GM04504 (cell line): Measurements from ENCODE around the gene AURKA.

ENCODE experiments used
- DNase-seq: peaks from one replicate; pipeline ENCODE4 v3.0.0-alpha.2; 2012; ENCODE audit warnings: low read depth

AURKA gene

GRCh38 chr20:56392132-56392880 lies at the start of gene AURKA, which contains the start of gene CSTF1:
AURKA (minus strand) TSS chr20:56392215; CDS start chr20:56388197, 4,018 bp downstream.
CSTF1 (plus strand) TSS chr20:56392645; CDS start chr20:56395553, 2,908 bp downstream.
- DNase-seq, result peak; percentile 100

GRCh38 chr20:56440346-56441007 lies 48.5 kb upstream of the AURKA start:
- DNase-seq, result no peak

- DNase-seq, result peak; percentile 99
Observed at GRCh38 chr20:56439771-56440291, 47.8 kb upstream of the AURKA start.

DNA sequence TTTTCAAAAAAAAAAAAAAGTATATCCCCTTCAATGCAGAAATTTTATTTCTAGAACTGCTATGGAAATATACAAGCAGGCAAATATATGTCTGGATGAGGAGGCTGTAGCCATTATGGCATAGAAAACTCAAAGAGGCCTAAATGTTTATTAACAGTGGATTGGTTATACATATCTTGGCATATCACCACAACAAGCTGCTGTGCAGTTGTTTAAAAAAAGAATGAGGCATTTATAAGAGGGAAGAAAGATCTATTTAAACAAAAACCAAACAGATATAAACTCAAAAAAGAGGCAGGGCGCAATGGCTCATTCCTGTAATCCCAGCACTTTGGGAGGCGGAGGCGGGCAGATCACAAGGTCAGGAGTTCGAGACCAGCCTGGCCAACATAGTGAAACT lies 46.3 kb upstream of the AURKA start:
- DNase-seq, result no peak

DNA sequence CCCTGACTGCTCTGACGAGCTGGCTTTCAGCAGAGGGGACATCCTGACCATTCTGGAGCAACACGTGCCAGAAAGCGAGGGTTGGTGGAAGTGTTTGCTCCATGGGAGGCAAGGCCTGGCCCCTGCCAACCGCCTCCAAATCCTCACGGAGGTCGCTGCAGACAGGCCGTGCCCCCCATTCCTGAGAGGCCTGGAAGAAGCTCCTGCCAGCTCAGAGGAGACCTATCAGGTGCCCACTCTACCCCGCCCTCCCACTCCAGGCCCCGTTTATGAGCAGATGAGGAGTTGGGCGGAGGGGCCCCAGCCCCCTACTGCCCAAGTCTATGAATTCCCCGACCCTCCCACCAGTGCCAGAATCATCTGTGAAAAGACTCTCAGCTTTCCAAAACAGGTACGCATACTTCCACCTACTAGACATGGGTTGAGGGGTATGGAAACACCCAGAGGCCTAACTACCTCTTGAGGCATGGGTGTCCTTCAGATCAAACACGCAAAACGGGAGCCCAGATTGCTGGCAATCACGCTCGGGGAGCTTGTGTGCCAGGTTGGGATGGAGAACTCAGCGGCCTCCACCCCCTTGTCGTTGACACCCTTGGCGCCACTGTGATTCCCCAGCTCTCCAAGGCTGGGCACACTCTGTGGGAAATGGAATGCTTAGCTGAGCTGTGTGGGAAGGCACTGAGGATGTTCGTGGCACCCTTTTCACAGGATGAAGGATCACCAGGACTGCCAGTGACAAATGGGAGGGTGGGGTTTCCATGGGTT lies 45.4 kb upstream of the AURKA start:
- DNase-seq, result no peak

- peak; percentile 82 for DNase-seq
Observed at GRCh38 chr20:56433880-56434255, 41.9 kb upstream of the AURKA start.

- DNase-seq, result no peak
Observed at GRCh38 chr20:56433221-56433879, 41.3 kb upstream of the AURKA start.

- DNase-seq, result no peak
Observed at GRCh38 chr20:56431471-56431870, 39.5 kb upstream of the AURKA start.

DNA sequence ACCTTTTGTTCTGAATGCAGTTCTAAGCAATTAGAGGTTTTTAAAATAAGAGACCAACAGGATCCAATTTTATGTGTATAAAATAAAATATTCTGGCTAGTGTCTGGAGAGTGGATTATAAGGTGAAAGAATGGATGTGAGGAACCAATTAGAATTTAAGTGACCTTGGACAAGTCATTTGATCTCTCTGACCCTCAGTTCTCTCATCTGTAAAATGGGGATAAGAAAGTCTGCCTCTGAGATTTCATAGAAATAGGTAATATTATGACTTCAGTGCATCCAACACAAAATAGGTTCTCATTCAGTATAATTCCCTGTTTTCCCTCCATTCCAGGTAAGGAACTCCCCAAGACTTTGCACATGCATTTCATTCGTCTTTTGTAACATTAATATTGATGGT lies 38.9 kb upstream of the AURKA start:
- DNase-seq, result no peak

DNA sequence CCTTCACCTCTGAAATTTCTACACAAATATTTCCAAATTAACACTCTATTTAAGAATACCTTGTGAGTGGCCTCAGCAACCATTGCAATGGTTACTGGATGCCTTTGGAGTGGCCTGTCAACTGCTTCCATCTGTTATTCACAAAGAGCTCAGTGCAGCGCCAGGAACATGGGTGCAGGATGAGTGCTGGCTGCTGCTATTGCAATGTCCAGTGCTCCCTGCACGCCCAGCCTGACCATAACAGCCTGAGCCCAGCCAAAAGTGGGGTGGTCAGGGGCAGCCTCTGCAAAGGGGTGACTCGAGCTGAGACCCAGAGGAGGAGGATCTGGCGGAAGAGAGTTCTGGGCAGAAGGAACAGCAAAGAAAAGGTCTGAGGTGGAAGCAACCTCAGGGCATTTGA lies 38.4 kb upstream of the AURKA start:
- DNase-seq, result no peak

- no peak for DNase-seq
Observed at GRCh38 chr20:56429941-56430340, 37.9 kb upstream of the AURKA start.

DNA sequence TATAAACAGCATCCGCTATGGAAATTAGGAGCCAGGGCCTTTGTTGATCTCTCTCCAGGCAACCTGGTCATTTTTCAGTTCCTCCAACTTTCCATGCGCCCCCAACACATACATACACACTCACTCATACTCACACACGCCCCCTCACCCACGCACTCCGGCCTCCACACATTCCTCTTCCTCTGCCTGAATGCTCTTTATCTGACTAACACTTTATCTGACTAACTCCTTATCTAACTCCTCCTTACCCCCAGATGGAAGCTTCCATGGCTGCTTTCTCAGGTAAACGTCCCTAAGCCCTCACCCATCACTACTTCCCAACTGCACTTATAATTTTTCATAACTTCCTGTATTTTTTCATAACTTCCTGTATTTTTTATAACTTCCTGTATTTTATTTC lies 37.5 kb upstream of the AURKA start:
- DNase-seq, result no peak

DNA sequence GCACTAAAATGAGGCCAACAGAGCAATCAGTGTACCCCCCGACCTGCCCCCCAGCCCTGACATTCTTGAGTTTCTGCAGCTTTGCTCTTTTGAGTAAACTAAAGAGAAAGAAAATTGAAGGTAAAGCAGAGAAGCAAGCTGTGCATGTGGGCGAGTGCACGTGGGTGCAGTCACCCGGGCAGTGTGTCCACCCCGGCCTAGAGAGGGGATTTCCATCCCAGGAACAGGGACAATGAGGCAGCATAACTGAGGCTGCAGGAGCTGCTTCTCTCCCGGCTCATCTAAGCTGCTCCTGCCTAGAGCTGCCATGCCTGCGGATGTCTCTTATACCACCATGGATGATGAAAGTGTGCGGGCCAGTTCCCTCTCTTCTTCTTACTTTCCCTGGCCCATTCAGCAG lies 36.9 kb upstream of the AURKA start:
- no peak for DNase-seq

DNA sequence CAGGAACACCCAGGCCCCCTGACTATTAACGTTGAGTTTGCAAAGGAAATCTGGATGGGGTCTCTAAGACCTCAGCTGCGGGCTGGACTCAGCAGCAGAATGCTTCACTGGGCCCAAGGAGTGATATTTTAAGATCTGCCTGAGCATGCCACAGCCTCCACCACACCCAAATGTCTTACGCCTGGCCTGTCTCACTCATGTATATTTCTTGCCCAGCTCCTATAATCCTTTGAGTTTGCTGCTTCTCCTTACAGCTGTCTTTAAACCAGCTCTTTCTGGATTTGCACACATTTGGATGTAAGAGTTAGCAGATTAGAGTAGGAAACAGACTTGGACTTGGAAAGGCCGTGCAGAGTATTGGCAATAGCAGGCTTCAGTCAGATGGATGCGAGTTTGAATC lies 36.4 kb upstream of the AURKA start:
- DNase-seq, result no peak

GRCh38 chr20:56427797-56428196 lies 35.8 kb upstream of the AURKA start:
- DNase-seq, result no peak

DNA sequence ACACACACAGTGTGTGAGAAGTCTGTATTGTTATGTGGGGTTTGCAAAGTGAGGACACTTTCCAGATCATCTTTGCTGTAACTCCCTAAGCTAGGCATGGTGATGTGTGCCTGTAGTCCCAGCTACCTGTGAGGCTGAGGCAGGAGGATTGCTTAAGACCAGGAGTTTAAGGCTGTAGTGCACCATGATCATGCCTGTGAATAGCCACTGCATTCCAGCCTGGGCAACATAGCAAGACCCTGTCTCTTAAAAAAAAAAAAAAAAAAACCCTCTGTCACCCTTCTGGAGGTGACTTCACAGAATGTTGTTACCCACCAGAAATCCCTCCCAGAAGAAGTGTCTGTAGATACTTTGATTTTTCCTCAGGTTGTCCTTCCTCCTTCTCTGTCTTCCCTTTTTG lies 34.9 kb upstream of the AURKA start:
- DNase-seq, result no peak

DNA sequence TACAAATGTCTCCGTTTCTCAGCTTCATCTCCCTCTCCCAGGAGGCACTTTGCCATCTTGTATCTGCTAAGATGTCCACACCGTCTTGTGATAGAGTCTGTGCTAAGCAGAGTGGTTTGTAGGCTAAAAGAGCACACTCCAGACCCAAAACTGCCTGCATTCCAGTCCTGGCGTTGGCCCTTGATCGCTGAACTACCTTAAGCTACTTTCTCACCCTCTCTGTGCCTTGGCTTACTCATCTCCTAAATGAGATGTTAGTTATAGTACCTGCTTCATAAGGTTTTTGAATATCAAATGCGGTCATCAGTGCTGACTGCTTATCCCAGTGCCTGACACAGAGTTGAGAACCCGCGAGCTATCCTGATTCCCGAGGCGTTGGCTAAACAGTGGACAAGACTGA lies 34.0 kb upstream of the AURKA start:
- DNase-seq, result no peak

- DNase-seq, result no peak
Observed at GRCh38 chr20:56424931-56425330, 32.9 kb upstream of the AURKA start.

DNA sequence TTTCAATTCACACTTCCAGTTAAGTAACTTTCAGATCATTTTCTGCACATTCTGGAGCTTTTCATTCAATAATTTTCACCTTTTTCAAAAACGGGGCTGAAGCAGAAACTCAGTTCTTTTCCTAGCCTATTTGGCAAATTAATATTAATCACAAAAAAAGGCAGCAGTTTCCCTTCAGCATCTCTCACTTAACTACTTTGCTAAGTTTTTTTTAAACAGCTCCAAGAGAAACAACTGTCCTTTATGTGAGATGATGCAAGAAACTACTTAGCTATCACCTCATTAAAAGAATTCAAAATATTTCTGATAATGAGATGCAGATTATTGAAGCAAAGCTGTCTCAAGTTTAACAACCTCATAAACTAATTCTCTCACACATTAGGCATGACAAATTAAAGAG lies 31.9 kb upstream of the AURKA start:
- DNase-seq, result no peak

DNA sequence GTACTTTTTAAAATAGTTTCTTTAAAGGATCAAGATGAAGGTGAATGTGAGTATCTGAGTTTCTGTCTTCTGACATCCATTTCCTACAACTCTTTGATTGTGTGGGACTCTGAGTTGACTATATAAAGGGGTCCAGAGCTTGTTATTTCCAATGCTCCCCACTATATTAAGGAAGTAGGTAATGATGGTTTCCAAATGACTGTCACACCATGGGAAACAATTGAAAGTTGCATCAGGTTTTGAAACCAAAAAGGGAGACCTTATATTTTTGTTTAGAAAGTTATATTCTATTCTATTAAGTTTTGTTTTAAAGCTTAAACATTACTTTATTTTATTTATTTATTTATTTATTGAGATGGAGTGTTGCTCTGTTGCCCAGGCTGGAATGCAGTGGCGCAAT lies 31.2 kb upstream of the AURKA start:
- DNase-seq, result no peak

DNA sequence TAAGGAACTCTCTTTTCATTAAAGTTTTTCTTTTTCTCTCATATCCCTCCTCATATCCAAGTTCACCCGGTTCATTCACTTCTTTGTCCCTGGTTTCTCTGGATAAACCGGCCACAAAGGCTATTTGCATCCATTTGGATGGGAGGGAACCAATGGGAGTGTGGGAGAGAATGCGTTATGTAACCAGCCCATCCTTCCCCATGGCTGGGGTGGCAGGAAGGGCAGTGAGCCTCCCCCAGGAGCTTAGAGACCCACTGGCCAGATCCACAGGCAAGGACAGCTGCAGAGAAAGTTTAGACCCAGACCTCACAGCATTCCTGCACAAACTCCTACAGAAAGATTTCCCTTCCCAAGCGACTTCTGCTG lies 30.8 kb upstream of the AURKA start:
- DNase-seq, result no peak

DNA sequence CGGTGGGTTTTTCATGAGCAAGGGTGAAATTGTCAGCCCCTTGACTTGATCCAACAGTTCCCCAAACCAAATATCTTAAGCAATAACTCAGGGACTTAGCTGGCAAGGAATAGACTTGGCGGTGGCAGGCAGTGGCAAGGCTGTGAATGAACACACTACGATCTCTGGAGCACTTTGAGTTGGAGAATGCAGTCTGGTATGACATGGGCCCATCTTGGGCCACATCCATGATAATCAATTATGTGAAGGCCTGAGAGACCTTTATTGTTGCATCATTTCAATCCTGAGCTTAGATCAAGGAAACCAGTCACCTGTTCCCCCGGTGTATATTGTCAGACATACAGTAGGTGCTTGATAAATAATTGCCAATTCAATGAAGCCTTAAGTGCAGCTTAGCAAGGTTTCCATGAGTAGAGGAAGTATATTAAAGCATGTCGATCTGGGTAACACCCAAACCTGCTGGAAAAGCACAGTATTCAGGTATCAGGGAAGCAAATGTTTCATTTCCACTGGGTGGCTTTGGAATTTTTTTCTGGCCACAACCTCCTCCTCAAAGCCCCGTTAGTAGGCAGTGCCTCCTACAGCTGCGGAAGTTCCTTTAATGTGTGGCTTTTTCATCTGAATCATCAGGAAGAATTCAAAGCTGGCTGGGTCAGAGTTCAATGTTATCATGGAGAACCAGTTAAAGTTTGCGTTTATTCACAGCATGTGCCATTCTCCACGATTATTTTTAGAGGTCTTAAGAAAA lies 30.2 kb upstream of the AURKA start:
- no peak for DNase-seq
